ENCODE results near the gene SHF. TPM values are rescaled to one million over a fixed set of nuclear protein-coding genes. Genes with fewer than 3 reads are reported as not detected.

SHF gene
- total and polyA plus RNA-seq, 2 experiments from 2014 or later: 20.0 to 26.9 TPM

DNA sequence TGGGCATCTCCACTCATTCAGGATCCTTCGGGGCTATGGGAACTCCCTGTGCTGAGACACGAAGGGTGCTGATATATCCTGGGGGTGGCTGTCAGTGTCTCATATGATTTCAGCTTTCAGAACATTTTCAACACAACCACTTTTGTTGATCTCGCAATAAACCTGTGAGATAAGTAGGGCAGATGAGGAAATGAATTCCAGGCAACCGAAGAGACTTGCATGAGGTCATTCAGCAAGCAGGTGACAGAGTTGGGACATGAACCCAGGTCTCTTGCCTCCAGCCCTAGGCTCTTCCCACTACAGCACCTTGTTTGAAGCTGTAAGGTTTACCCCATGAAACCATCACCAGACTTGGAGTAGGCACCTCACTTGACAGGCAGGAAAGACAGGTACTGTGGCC is 41.4 kb downstream of the SHF start:
- Histone ChIP-seq H3K9me3 (ENCODE audit: low read depth) (no peaks in the 10 kb centered on the region), H3K36me3 (no peaks in the 10 kb centered on the region), H3K4me3 (no peak overlapping the region), H3K4me1 (ENCODE audit: low read depth) (no peaks in the 10 kb centered on the region), H3K27me3 (peaks cover 3% of the 10 kb centered on the region), H3K27ac (no peak overlapping the region)
- no peak for DNase-seq (ENCODE audit: low read depth in 1 of 2, low spot score in 1 of 2)
- TF ChIP-seq CTCF (IDR thresholded peaks at IDR 0.05; ENCODE audit: low read depth, low read length): no peak

DNA sequence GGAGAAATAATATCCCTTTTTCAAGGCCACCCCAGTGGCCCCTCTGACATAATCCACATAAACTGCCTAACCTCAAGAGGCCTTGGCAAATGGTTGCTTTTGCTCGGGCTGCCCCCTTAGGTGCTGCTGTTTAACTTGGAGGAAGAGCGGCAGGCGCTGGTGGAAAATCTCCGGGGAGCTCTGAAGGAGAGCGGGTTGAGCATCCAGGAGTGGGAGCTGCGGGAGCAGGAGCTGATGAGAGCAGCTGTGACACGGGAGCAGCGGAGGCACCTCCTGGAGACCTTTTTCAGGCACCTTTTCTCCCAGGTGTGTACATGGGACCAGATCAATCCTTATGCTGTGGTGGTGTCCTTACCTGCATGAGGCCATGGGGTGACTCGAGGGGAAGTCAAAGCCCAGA is 43.0 kb downstream of the SHF start:
- TF ChIP-seq CTCF (IDR thresholded peaks at IDR 0.05; ENCODE audit: low read depth, low read length): no peak
- Histone ChIP-seq H3K36me3 (no peaks in the 10 kb centered on the region), H3K27ac (no peak overlapping the region), H3K27me3 (peaks cover 3% of the 10 kb centered on the region), H3K4me3 (no peak overlapping the region), H3K9me3 (ENCODE audit: low read depth) (no peaks in the 10 kb centered on the region), H3K4me1 (ENCODE audit: low read depth) (no peaks in the 10 kb centered on the region)
- DNase-seq (ENCODE audit: low read depth in 1 of 2, low spot score in 1 of 2): no peak

DNA sequence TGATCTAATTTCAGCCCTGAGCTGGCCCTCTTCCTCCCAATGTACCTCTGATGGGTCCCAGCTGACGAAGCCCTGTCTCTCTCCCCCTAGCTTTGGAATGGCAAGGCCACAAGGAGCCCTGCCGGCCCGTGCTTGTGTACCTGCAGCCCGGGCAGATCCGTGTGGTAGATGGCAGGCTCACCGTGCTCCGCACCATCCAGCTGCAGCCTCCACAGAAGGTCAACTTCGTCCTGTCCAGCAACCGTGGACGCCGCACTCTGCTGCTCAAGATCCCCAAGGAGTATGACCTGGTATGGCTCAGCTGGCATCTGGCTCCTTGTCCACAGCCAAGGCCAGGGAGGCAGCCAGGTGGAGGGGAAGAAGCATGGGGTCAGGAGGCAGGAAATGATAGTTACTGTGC is 43.8 kb downstream of the SHF start:
- Histone ChIP-seq H3K36me3 (no peaks in the 10 kb centered on the region), H3K27me3 (peaks cover 3% of the 10 kb centered on the region), H3K4me3 (no peak overlapping the region), H3K27ac (no peak overlapping the region), H3K4me1 (ENCODE audit: low read depth) (no peaks in the 10 kb centered on the region), H3K9me3 (ENCODE audit: low read depth) (no peaks in the 10 kb centered on the region)
- no peak for DNase-seq (ENCODE audit: low read depth in 1 of 2, low spot score in 1 of 2)
- TF ChIP-seq CTCF (IDR thresholded peaks at IDR 0.05; ENCODE audit: low read depth, low read length): no peak

DNA sequence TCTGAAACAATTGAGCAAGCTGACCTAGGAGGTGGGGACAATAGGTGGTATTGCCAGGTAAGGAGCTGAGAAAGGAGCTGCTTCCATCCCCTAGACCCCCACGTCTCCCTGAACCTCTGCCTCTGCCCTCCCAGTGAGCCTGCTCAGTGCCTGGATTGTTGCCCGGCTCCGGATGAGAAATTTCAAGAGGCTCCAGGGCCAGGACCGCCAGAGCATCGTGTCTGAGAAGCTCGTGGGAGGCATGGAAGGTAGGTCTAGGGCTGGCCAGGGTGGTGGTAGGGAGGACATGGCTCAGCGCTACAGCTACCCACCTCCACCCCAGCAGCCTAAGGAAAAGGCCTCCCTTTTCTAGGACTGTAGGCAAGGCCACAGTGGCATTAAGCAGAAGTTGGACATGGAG is 44.7 kb downstream of the SHF start:
- no peaks in the 10 kb centered on the region for H3K4me1 ChIP-seq (ENCODE audit: low read depth)
- H3K27ac ChIP-seq: no peak overlapping the region
- H3K9me3 ChIP-seq (ENCODE audit: low read depth): no peaks in the 10 kb centered on the region
- TF ChIP-seq CTCF (IDR thresholded peaks at IDR 0.05; ENCODE audit: low read depth, low read length): no peak
- no peak for DNase-seq (ENCODE audit: low read depth in 1 of 2, low spot score in 1 of 2)
- H3K27me3 ChIP-seq: peaks cover 3% of the 10 kb centered on the region
- no peak overlapping the region for H3K4me3 ChIP-seq
- no peaks in the 10 kb centered on the region for H3K36me3 ChIP-seq

DNA sequence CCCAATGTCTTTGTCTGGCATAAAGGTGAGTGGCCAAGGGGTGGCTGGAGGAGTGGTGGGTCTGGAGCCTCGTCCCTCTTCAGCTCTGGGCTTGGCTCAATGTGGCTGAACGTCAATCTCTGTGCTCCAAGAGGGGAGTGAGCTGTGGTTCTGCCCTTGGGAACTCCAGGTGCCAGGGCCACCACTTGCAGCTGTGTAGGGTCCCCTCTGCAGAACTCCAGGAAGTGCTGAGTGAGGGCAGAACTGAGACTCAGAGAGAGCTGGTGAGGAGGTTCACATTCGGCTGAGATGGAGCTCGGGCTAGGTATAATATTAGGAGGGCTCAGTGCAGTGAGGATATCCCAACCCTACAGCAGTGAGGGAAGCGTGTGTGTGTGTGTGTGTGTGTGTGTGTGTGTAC is 46.4 kb downstream of the SHF start:
- no peak for TF ChIP-seq CTCF (IDR thresholded peaks at IDR 0.05; ENCODE audit: low read depth, low read length)
- DNase-seq (ENCODE audit: low read depth in 1 of 2, low spot score in 1 of 2): no peak

More for the DNA sequence above, 46.4 kb downstream of the SHF start:
- peaks cover 10% of the 10 kb centered on the region for H3K27me3 ChIP-seq
- no peaks in the 10 kb centered on the region for H3K9me3 ChIP-seq (ENCODE audit: low read depth)
- H3K27ac ChIP-seq: no peak overlapping the region
- no peaks in the 10 kb centered on the region for H3K36me3 ChIP-seq
- H3K4me3 ChIP-seq: no peak overlapping the region
- H3K4me1 ChIP-seq (ENCODE audit: low read depth): no peaks in the 10 kb centered on the region
